K562 (cell line): Measurements from ENCODE around the gene ZYG11A.

Source experiments
- IRF2 ChIP-seq: sonication (generic); formaldehyde crosslinking; IDR thresholded peaks from 2 replicates; pipeline ENCODE4 v1.8.1; 2022; ENCODE audit warnings: mild to moderate bottlenecking, missing genetic modification reagents
- RFX5 ChIP-seq: IDR thresholded peaks from 2 replicates; pipeline ENCODE4 v1.6.1; 2011; ENCODE audit warnings: low read depth, mild to moderate bottlenecking, improper control_type of control experiment, low read length
- ZBTB7A ChIP-seq: IDR thresholded peaks from 2 replicates; pipeline ENCODE4 v1.6.1; 2011; ENCODE audit warnings: low read depth, mild to moderate bottlenecking, low read length, moderate library complexity, borderline replicate concordance; ENCODE audit not compliant: control insufficient read depth
- TF ChIP-seq, protein P1 (sequence below): fragments of 450-650 bp; formaldehyde crosslinking; IDR thresholded peaks from 2 replicates; pipeline ENCODE4 v1.4.0; 2020; ENCODE audit warnings: mild to moderate bottlenecking, mixed read lengths
- TF ChIP-seq, protein P2 (sequence below): sonication (generic); formaldehyde crosslinking; IDR thresholded peaks from 2 replicates; pipeline ENCODE4 v1.9.0; 2022; ENCODE audit warnings: mild to moderate bottlenecking, missing genetic modification reagents
- TF ChIP-seq, protein P3 (sequence below), 3 experiments: IDR thresholded peaks in 2 of 3; conservative IDR thresholded peaks in 1 of 3; 2 replicates each; pipeline ENCODE4 v1.5.1; 2011 to 2012; ENCODE audit warnings: low read length in 3 of 3, mild to moderate bottlenecking in 3 of 3, control low read depth in 2 of 3, improper control_type of control experiment in 1 of 3, inconsistent platforms in 1 of 3, low read depth in 1 of 3, mixed read lengths in 1 of 3, moderate library complexity in 1 of 3; ENCODE audit not compliant: insufficient read depth in 2 of 3

DNA sequence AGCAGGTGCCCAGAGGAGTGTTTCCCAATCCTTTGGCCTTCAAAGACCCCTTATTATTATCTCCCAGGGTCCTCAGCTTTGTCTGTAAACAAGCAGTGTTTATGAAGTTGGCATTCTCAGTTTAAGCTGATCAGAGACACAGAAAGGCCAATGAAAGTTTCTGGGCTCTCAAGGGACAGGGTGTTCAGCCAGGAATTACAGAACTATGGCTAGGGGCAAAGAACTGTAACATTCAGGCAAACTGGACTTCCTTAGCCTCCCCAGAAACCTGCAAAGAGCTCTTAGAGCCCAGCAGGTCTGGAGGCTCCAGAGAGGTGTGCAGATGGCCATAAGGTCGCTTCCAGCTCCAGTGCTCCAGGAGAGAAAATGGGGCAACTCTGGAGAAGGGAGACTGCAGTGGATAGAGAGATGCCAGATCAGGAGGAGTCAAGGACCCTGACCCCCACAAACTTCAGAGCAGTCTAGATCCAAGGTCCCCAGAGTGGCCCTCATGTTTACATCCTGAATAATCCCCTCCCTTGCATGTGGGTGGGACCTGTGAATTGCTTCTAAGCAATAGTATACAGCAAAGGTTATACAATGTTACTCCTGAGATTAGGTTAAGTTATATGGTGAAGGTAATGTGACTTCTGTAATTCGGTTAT, 72.8 kb downstream of the ZYG11A start:
- no peak for TF ChIP-seq ZBTB7A
- TF ChIP-seq RFX5, result no peak
- TF ChIP-seq, protein P1, sequence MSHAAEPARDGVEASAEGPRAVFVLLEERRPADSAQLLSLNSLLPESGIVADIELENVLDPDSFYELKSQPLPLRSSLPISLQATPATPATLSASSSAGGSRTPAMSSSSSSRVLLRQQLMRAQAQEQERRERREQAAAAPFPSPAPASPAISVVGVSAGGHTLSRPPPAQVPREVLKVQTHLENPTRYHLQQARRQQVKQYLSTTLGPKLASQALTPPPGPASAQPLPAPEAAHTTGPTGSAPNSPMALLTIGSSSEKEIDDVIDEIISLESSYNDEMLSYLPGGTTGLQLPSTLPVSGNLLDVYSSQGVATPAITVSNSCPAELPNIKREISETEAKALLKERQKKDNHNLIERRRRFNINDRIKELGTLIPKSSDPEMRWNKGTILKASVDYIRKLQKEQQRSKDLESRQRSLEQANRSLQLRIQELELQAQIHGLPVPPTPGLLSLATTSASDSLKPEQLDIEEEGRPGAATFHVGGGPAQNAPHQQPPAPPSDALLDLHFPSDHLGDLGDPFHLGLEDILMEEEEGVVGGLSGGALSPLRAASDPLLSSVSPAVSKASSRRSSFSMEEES, result no peak
- TF ChIP-seq, protein P2, sequence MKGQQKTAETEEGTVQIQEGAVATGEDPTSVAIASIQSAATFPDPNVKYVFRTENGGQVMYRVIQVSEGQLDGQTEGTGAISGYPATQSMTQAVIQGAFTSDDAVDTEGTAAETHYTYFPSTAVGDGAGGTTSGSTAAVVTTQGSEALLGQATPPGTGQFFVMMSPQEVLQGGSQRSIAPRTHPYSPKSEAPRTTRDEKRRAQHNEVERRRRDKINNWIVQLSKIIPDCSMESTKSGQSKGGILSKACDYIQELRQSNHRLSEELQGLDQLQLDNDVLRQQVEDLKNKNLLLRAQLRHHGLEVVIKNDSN (CRISPR knock-in tag), result no peak
- TF ChIP-seq, protein P3, sequence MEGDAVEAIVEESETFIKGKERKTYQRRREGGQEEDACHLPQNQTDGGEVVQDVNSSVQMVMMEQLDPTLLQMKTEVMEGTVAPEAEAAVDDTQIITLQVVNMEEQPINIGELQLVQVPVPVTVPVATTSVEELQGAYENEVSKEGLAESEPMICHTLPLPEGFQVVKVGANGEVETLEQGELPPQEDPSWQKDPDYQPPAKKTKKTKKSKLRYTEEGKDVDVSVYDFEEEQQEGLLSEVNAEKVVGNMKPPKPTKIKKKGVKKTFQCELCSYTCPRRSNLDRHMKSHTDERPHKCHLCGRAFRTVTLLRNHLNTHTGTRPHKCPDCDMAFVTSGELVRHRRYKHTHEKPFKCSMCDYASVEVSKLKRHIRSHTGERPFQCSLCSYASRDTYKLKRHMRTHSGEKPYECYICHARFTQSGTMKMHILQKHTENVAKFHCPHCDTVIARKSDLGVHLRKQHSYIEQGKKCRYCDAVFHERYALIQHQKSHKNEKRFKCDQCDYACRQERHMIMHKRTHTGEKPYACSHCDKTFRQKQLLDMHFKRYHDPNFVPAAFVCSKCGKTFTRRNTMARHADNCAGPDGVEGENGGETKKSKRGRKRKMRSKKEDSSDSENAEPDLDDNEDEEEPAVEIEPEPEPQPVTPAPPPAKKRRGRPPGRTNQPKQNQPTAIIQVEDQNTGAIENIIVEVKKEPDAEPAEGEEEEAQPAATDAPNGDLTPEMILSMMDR (IDR thresholded peaks at IDR 0.05 in 2 of 3, conservative IDR thresholded peaks at IDR 0.05 in 1 of 3; ENCODE audit: insufficient read depth in 2 of 3, low read depth in 1 of 3, low read length in 3 of 3), result no peak
- no peak for TF ChIP-seq IRF2 (CRISPR knock-in tag)
